Measurements from ENCODE around the gene GABRP. TPM values are rescaled to one million over a fixed set of nuclear protein-coding genes. Genes with fewer than 3 reads are reported as not detected.

Gene GABRP
- total RNA-seq, 1 donor: under 0.01 TPM

GRCh38 chr5:170846846-170847245 is 63.3 kb downstream of the GABRP start:
- Histone ChIP-seq H3K79me2 (ENCODE audit: insufficient read depth, low read length) (no peaks in the 10 kb centered on the region), H2AFZ (ENCODE audit: low read length) (no peak overlapping the region), H3K4me1 (ENCODE audit: insufficient read depth, low read length) (peaks cover 4% of the 10 kb centered on the region), H3K27me3 (ENCODE audit: insufficient read depth, low read length) (no peaks in the 10 kb centered on the region), H4K20me1 (ENCODE audit: insufficient read depth, low read length) (no peaks in the 10 kb centered on the region), H3K27ac (ENCODE audit: low read depth, low read length) (no peak overlapping the region), H3K36me3 (ENCODE audit: insufficient read depth, low read length) (no peaks in the 10 kb centered on the region), H3K4me3 (ENCODE audit: insufficient read depth, low read length) (no peak overlapping the region), H3K9me3 (ENCODE audit: low read depth, low read length) (no peaks in the 10 kb centered on the region), H3K4me2 (ENCODE audit: insufficient read depth, low read length) (no peak overlapping the region)
- TF ChIP-seq CTCF (IDR thresholded peaks at IDR 0.05; ENCODE audit: extremely low read depth, low read depth, low read length): no peak
- no peak for DNase-seq (ENCODE audit: insufficient read length, low spot score, missing footprints)

- no peaks in the 10 kb centered on the region for H4K20me1 ChIP-seq (ENCODE audit: insufficient read depth, low read length)
- no peak for DNase-seq (ENCODE audit: insufficient read length, low spot score, missing footprints)
- H3K4me1 ChIP-seq (ENCODE audit: insufficient read depth, low read length): peaks cover 4% of the 10 kb centered on the region
- H3K27me3 ChIP-seq (ENCODE audit: insufficient read depth, low read length): no peaks in the 10 kb centered on the region
- no peaks in the 10 kb centered on the region for H3K9me3 ChIP-seq (ENCODE audit: low read depth, low read length)
- H3K4me3 ChIP-seq (ENCODE audit: insufficient read depth, low read length): no peak overlapping the region
- no peaks in the 10 kb centered on the region for H3K79me2 ChIP-seq (ENCODE audit: insufficient read depth, low read length)
- peak overlapping the region; percentile 51 for H3K4me2 ChIP-seq (ENCODE audit: insufficient read depth, low read length)
- H3K36me3 ChIP-seq (ENCODE audit: insufficient read depth, low read length): no peaks in the 10 kb centered on the region
- no peak overlapping the region for H3K27ac ChIP-seq (ENCODE audit: low read depth, low read length)
- TF ChIP-seq CTCF (IDR thresholded peaks at IDR 0.05; ENCODE audit: extremely low read depth, low read depth, low read length): no peak
- H2AFZ ChIP-seq (ENCODE audit: low read length): no peak overlapping the region
Measured at GRCh38 chr5:170848033-170848432, 64.5 kb downstream of the GABRP start.

- Histone ChIP-seq H3K36me3 (ENCODE audit: insufficient read depth, low read length) (no peaks in the 10 kb centered on the region), H3K27me3 (ENCODE audit: insufficient read depth, low read length) (no peaks in the 10 kb centered on the region), H3K27ac (ENCODE audit: low read depth, low read length) (no peak overlapping the region), H3K9me3 (ENCODE audit: low read depth, low read length) (no peaks in the 10 kb centered on the region), H3K79me2 (ENCODE audit: insufficient read depth, low read length) (no peaks in the 10 kb centered on the region), H3K4me2 (ENCODE audit: insufficient read depth, low read length) (no peak overlapping the region), H2AFZ (ENCODE audit: low read length) (no peak overlapping the region), H4K20me1 (ENCODE audit: insufficient read depth, low read length) (no peaks in the 10 kb centered on the region), H3K4me3 (ENCODE audit: insufficient read depth, low read length) (no peak overlapping the region), H3K4me1 (ENCODE audit: insufficient read depth, low read length) (peaks cover 4% of the 10 kb centered on the region)
- DNase-seq (ENCODE audit: insufficient read length, low spot score, missing footprints): no peak
- no peak for TF ChIP-seq CTCF (IDR thresholded peaks at IDR 0.05; ENCODE audit: extremely low read depth, low read depth, low read length)
Measured at GRCh38 chr5:170849374-170849773, 65.8 kb downstream of the GABRP start.

GRCh38 chr5:170854566-170854965 is 71.0 kb downstream of the GABRP start:
- H3K4me1 ChIP-seq (ENCODE audit: insufficient read depth, low read length): no peaks in the 10 kb centered on the region
- no peaks in the 10 kb centered on the region for H3K27me3 ChIP-seq (ENCODE audit: insufficient read depth, low read length)
- H3K27ac ChIP-seq (ENCODE audit: low read depth, low read length): no peak overlapping the region
- no peaks in the 10 kb centered on the region for H4K20me1 ChIP-seq (ENCODE audit: insufficient read depth, low read length)
- no peak overlapping the region for H3K4me2 ChIP-seq (ENCODE audit: insufficient read depth, low read length)
- no peaks in the 10 kb centered on the region for H3K79me2 ChIP-seq (ENCODE audit: insufficient read depth, low read length)
- no peaks in the 10 kb centered on the region for H3K9me3 ChIP-seq (ENCODE audit: low read depth, low read length)
- H3K36me3 ChIP-seq (ENCODE audit: insufficient read depth, low read length): no peaks in the 10 kb centered on the region
- DNase-seq (ENCODE audit: insufficient read length, low spot score, missing footprints): no peak
- H3K4me3 ChIP-seq (ENCODE audit: insufficient read depth, low read length): no peak overlapping the region
- no peak for TF ChIP-seq CTCF (IDR thresholded peaks at IDR 0.05; ENCODE audit: extremely low read depth, low read depth, low read length)
- H2AFZ ChIP-seq (ENCODE audit: low read length): no peak overlapping the region
